DOHH2 (cell line): ENCODE measurements around the gene COPS2.

Source experiments
- H3F3A ChIP-seq: fragments of 200-600 bp; sonication (generic), shearing (Covaris generic); 2 replicates; pipeline ENCODE4 v1.6.0; 2016; ENCODE audit warnings: antibody characterized with exemption, mild to moderate bottlenecking; ENCODE audit not compliant: control insufficient read depth, insufficient read depth
- H3K27ac ChIP-seq: fragments of 200-600 bp; sonication (generic); 2 replicates; pipeline ENCODE4 v1.5.1; 2014; ENCODE audit warnings: low read depth, mild to moderate bottlenecking, low read length, moderate library complexity
- H3K27me3 ChIP-seq: fragments of 200-600 bp; sonication (generic); 2 replicates; pipeline ENCODE4 v1.6.1; 2014; ENCODE audit warnings: mild to moderate bottlenecking, low read length, mixed read lengths; ENCODE audit not compliant: control insufficient read depth
- H3K36me3 ChIP-seq: fragments of 200-600 bp; sonication (generic); 2 replicates; pipeline ENCODE4 v1.6.1; 2014; ENCODE audit warnings: mild to moderate bottlenecking, low read length, moderate library complexity, mixed read lengths; ENCODE audit not compliant: control insufficient read depth
- H3K4me1 ChIP-seq: fragments of 200-600 bp; sonication (generic); 2 replicates; pipeline ENCODE4 v1.6.1; 2014; ENCODE audit warnings: mild to moderate bottlenecking, low read length, mixed read lengths; ENCODE audit not compliant: control insufficient read depth
- H3K4me2 ChIP-seq: fragments of 200-600 bp; sonication (generic); 2 replicates; pipeline ENCODE4 v1.6.0; 2014; ENCODE audit warnings: mild to moderate bottlenecking, low read length, moderate library complexity
- H3K4me3 ChIP-seq: fragments of 200-600 bp; sonication (generic); 2 replicates; pipeline ENCODE4 v1.5.1; 2014; ENCODE audit warnings: mild to moderate bottlenecking, low read length, mixed read lengths
- H3K79me2 ChIP-seq: fragments of 200-600 bp; sonication (generic); 2 replicates; pipeline ENCODE4 v1.6.1; 2014; ENCODE audit warnings: mild to moderate bottlenecking, low read length, mixed read lengths; ENCODE audit not compliant: control insufficient read depth
- H3K9me2 ChIP-seq: fragments of 200-600 bp; sonication (generic); replicated peaks from 2 replicates; pipeline ENCODE4 v1.6.1; 2014; ENCODE audit warnings: mild to moderate bottlenecking, low read length, mixed read lengths; ENCODE audit not compliant: control insufficient read depth
- H3K9me3 ChIP-seq: fragments of 200-600 bp; sonication (generic); 2 replicates; pipeline ENCODE4 v1.6.1; 2014; ENCODE audit warnings: antibody characterized with exemption, low read length, mixed read lengths; ENCODE audit not compliant: control insufficient read depth, insufficient read depth
- H4K20me1 ChIP-seq: fragments of 200-600 bp; sonication (generic); 2 replicates; pipeline ENCODE4 v1.6.0; 2014; ENCODE audit warnings: low read depth, mild to moderate bottlenecking, antibody characterized with exemption, low read length, moderate library complexity; ENCODE audit not compliant: control insufficient read depth, insufficient read depth
- CTCF ChIP-seq: fragments of 200-600 bp; sonication (generic); IDR thresholded peaks from one replicate; pipeline ENCODE4 v1.5.1; 2014; ENCODE audit warnings: antibody characterized with exemption, mild to moderate bottlenecking, low read depth, low read length; ENCODE audit not compliant: poor library complexity, severe bottlenecking
- EZH2phosphoT487 ChIP-seq: fragments of 200-600 bp; sonication (generic); IDR thresholded peaks from 2 replicates; pipeline ENCODE4 v1.6.1; 2017; ENCODE audit warnings: borderline replicate concordance, mild to moderate bottlenecking, antibody characterized with exemption, low read length, moderate library complexity, mixed read lengths

The COPS2 gene

GRCh38 chr15:49169880-49170597 lies 14.6 kb upstream of the COPS2 start, which contains the start of gene GALK2:
Gene GALK2, plus strand, starts transcription at chr15:49170247. Its CDS starts 76 bp downstream, at chr15:49170323.
- Histone ChIP-seq H3K36me3 (peaks cover 6% of the 10 kb centered on the region; the same call in 1 of the 2 replicates), H3K27ac (peak within 1 kb of the TSS; percentile 62), H4K20me1 (no peaks in the 10 kb centered on the region), H3K9me3 (no peaks in the 10 kb centered on the region), H3K79me2 (peaks cover 48% of the 10 kb centered on the region), H3K9me2 (no peaks in the 10 kb centered on the region), H3K27me3 (no peaks in the 10 kb centered on the region), H3K4me2 (peak within 1 kb of the TSS; percentile 62), H3F3A (peaks cover 7% of the 10 kb centered on the region), H3K4me1 (peaks cover 23% of the 10 kb centered on the region), H3K4me3 (peak within 1 kb of the TSS; percentile 92)
- no peak for TF ChIP-seq EZH2phosphoT487
- TF ChIP-seq CTCF: no peak

- Histone ChIP-seq H3K4me2 (no peak overlapping the region), H3K9me2 (no peaks in the 10 kb centered on the region), H4K20me1 (no peaks in the 10 kb centered on the region), H3K4me1 (peaks cover 23% of the 10 kb centered on the region), H3K36me3 (peaks cover 6% of the 10 kb centered on the region; the same call in 1 of the 2 replicates), H3K27me3 (no peaks in the 10 kb centered on the region), H3F3A (peaks cover 7% of the 10 kb centered on the region), H3K4me3 (no peak overlapping the region), H3K9me3 (no peaks in the 10 kb centered on the region), H3K27ac (no peak overlapping the region), H3K79me2 (peaks cover 34% of the 10 kb centered on the region)
- TF ChIP-seq EZH2phosphoT487: no peak
These were observed 12.6 kb upstream of the COPS2 start for GRCh38 chr15:49168016-49168415.

GRCh38 chr15:49164865-49165264 lies 9.5 kb upstream of the COPS2 start:
- no peaks in the 10 kb centered on the region for H3K9me3 ChIP-seq

More at GRCh38 chr15:49164865-49165264, 9.5 kb upstream of the COPS2 start:
- no peaks in the 10 kb centered on the region for H3K9me2 ChIP-seq
- H3K27me3 ChIP-seq: no peaks in the 10 kb centered on the region
- H3K4me1 ChIP-seq: peaks cover 7% of the 10 kb centered on the region
- peaks cover 9% of the 10 kb centered on the region for H3K79me2 ChIP-seq
- H3K4me2 ChIP-seq: no peak overlapping the region
- H3K4me3 ChIP-seq: no peak overlapping the region
- peaks cover 7% of the 10 kb centered on the region for H3F3A ChIP-seq
- no peak for TF ChIP-seq CTCF
- TF ChIP-seq EZH2phosphoT487: no peak
- no peaks in the 10 kb centered on the region for H4K20me1 ChIP-seq
- no peaks in the 10 kb centered on the region; the same call in 1 of the 2 replicates for H3K36me3 ChIP-seq
- H3K27ac ChIP-seq: no peak overlapping the region
